Measurements from ENCODE around the gene ZNF302.
"Not testable (repeated sequence)": the region's sequence is repeated elsewhere in the genome, so short reads cannot be mapped to it uniquely, and the experiment has no call there.

Gene ZNF302

GRCh38 chr19:34673590-34673989 is 3.9 kb upstream of the ZNF302 start:
- no peak for DNase-seq (ENCODE audit: low spot score)

- DNase-seq (ENCODE audit: low spot score), result no peak
These were observed 2.2 kb upstream of the ZNF302 start for GRCh38 chr19:34675250-34675649.

- DNase-seq (ENCODE audit: low spot score), result no peak
These were observed 1.6 kb upstream of the ZNF302 start for GRCh38 chr19:34675919-34676318.

- DNase-seq (ENCODE audit: low spot score), result no peak
These were observed 637 bp upstream of the ZNF302 start, which contains the start of gene SCGB2B2 for GRCh38 chr19:34676697-34677385. Gene SCGB2B2, minus strand, starts transcription at chr19:34677159. Its CDS starts 82,596 bp downstream, at chr19:34594563.

- no peak for DNase-seq (ENCODE audit: low spot score)
These were observed 571 bp downstream of the ZNF302 start for GRCh38 chr19:34678085-34678412.

GRCh38 chr19:34678421-34678820 is 943 bp downstream of the ZNF302 start:
- DNase-seq (ENCODE audit: low spot score), result no peak

GRCh38 chr19:34681478-34681877 is 4.0 kb downstream of the ZNF302 start:
- no peak for DNase-seq (ENCODE audit: low spot score)

GRCh38 chr19:34685266-34685665 is 7.8 kb downstream of the ZNF302 start:
- DNase-seq (ENCODE audit: low spot score), result not testable (repeated sequence)

GRCh38 chr19:34686455-34686854 is 9.0 kb downstream of the ZNF302 start:
- no peak for DNase-seq (ENCODE audit: low spot score)

- no peak for DNase-seq (ENCODE audit: low spot score)
These were observed 9.9 kb downstream of the ZNF302 start for GRCh38 chr19:34687348-34687747.

- no peak for DNase-seq (ENCODE audit: low spot score)
These were observed 11.1 kb downstream of the ZNF302 start for GRCh38 chr19:34688592-34688991.

- no peak for DNase-seq (ENCODE audit: low spot score)
These were observed 12.9 kb downstream of the ZNF302 start for GRCh38 chr19:34690372-34690771.

GRCh38 chr19:34692549-34692948 is 15.1 kb downstream of the ZNF302 start:
- no peak for DNase-seq (ENCODE audit: low spot score)

- no peak for DNase-seq (ENCODE audit: low spot score)
These were observed 30.2 kb downstream of the ZNF302 start for GRCh38 chr19:34707661-34708060.

- DNase-seq (ENCODE audit: low spot score), result no peak
These were observed 34.4 kb downstream of the ZNF302 start for GRCh38 chr19:34711890-34712289.

- DNase-seq (ENCODE audit: low spot score), result peak; percentile 53
These were observed 35.1 kb downstream of the ZNF302 start for GRCh38 chr19:34712395-34713261.

GRCh38 chr19:34713262-34713637 is 35.8 kb downstream of the ZNF302 start:
- DNase-seq (ENCODE audit: low spot score), result no peak

- DNase-seq (ENCODE audit: low spot score), result no peak
These were observed 37.9 kb downstream of the ZNF302 start for GRCh38 chr19:34715357-34715756.

- no peak for DNase-seq (ENCODE audit: low spot score)
These were observed 44.9 kb downstream of the ZNF302 start for GRCh38 chr19:34722353-34722752.

GRCh38 chr19:34725400-34725799 is 47.9 kb downstream of the ZNF302 start:
- no peak for DNase-seq (ENCODE audit: low spot score)

GRCh38 chr19:34731019-34731829 is 53.7 kb downstream of the ZNF302 start:
- no peak for DNase-seq (ENCODE audit: low spot score)

GRCh38 chr19:34731964-34732363 is 54.5 kb downstream of the ZNF302 start:
- no peak for DNase-seq (ENCODE audit: low spot score)
